IPS DF 4.7 (cell line): ENCODE results near the gene ATP8A2.
"Not testable (repeated sequence)": the region's sequence is repeated elsewhere in the genome, so short reads cannot be mapped to it uniquely, and the experiment has no call there.

Experiments
- DNase-seq: peaks from one replicate; pipeline ENCODE4 v3.0.0-alpha.2; 2013; ENCODE audit warnings: low spot score; ENCODE audit errors: extremely low read depth

Gene ATP8A2

GRCh38 chr13:25762795-25763377, 391.1 kb downstream of the ATP8A2 start:
- DNase-seq, result no peak

- DNase-seq, result no peak
These were observed 392.6 kb downstream of the ATP8A2 start for GRCh38 chr13:25764378-25764777.

- no peak for DNase-seq
These were observed 393.5 kb downstream of the ATP8A2 start for GRCh38 chr13:25765266-25765665.

GRCh38 chr13:25766576-25766975, 394.8 kb downstream of the ATP8A2 start:
- DNase-seq, result no peak

- no peak for DNase-seq
These were observed 395.2 kb downstream of the ATP8A2 start for GRCh38 chr13:25766991-25767390.

GRCh38 chr13:25768376-25768775, 396.6 kb downstream of the ATP8A2 start:
- DNase-seq, result no peak

- DNase-seq, result no peak
These were observed 397.1 kb downstream of the ATP8A2 start for GRCh38 chr13:25768838-25769237.

GRCh38 chr13:25770601-25771000, 398.8 kb downstream of the ATP8A2 start:
- DNase-seq, result no peak

- DNase-seq, result no peak
These were observed 399.4 kb downstream of the ATP8A2 start for GRCh38 chr13:25771202-25771601.

- no peak for DNase-seq
These were observed 400.1 kb downstream of the ATP8A2 start for GRCh38 chr13:25771641-25772478.

GRCh38 chr13:25772534-25772933, 400.8 kb downstream of the ATP8A2 start:
- not testable (repeated sequence) for DNase-seq

- not testable (repeated sequence) for DNase-seq
These were observed 402.3 kb downstream of the ATP8A2 start for GRCh38 chr13:25774056-25774455.

GRCh38 chr13:25775275-25775674, 403.5 kb downstream of the ATP8A2 start:
- DNase-seq, result no peak

- DNase-seq, result no peak
These were observed 404.2 kb downstream of the ATP8A2 start for GRCh38 chr13:25775986-25776385.

- no peak for DNase-seq
These were observed 404.9 kb downstream of the ATP8A2 start for GRCh38 chr13:25776722-25777121.

GRCh38 chr13:25777509-25777908, 405.7 kb downstream of the ATP8A2 start:
- DNase-seq, result no peak

- no peak for DNase-seq
These were observed 406.6 kb downstream of the ATP8A2 start for GRCh38 chr13:25778365-25778764.

- DNase-seq, result no peak
These were observed 407.1 kb downstream of the ATP8A2 start for GRCh38 chr13:25778808-25779305.

- DNase-seq, result no peak
These were observed 411.3 kb downstream of the ATP8A2 start for GRCh38 chr13:25783076-25783475.

GRCh38 chr13:25783601-25784024, 411.8 kb downstream of the ATP8A2 start:
- no peak for DNase-seq

GRCh38 chr13:25784119-25784518, 412.3 kb downstream of the ATP8A2 start:
- no peak for DNase-seq

- DNase-seq, result not testable (repeated sequence)
These were observed 418.4 kb downstream of the ATP8A2 start for GRCh38 chr13:25790137-25790536.

- no peak for DNase-seq
These were observed 423.5 kb downstream of the ATP8A2 start for GRCh38 chr13:25795277-25795676.
